Peyer's patch (tissue), 4 donors: ENCODE measurements around the gene PADI2.

Source experiments
- POLR2A ChIP-seq, 2 donors: fragments of 450-650 bp; IDR thresholded peaks; one replicate each; pipeline ENCODE4 v1.5.1; 2017; ENCODE audit warnings: antibody characterized with exemption in 2 of 2, mild to moderate bottlenecking in 2 of 2, moderate library complexity in 2 of 2
- TF ChIP-seq, protein P1 (sequence below), 6 experiments: fragments of 450-650 bp in 4 of 6; fragments of 200-600 bp in 2 of 6; sonication (generic) in 1 of 6; IDR thresholded peaks; one replicate each; pipeline ENCODE4 v1.5.1; 2017 to 2019; ENCODE audit warnings: antibody characterized with exemption in 6 of 6, mild to moderate bottlenecking in 3 of 6, moderate library complexity in 1 of 6

DNA sequence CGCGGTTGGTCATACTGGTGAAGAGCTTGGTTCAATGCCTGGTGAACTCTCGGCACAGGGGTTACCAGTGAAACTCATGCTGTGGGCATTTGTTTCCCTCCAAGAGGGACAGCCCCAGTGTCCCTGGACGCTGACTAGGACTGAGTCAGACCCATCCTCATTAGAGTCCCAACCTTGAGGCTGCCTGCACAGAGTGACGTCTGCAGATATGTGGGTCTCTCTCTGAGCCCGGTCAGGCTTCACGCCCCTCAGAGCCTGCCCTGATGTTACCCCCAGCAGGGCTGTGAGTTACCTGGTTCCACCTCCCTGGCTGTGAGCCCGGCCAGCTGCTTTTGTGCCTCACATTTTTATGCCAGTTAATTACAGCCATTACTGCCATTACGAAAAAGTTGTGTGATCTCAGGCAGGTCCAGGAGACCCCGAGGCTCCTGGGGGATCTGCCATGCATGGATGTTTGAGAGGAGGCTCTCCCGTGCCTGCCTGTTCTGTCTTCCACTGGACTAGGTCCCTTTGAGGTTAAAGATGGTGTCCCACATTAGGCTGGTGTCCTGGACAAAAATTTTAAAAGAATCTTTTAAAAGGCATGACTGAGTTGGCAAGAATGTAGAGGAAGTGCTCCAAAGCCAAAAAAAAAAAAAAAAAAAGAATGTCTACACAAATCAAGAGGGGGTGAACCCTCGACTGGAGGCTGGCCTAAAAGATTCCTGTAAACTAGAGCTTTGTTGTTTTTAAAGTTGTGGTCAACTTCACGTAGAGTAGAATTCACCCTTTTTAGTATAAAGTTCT, 49.0 kb upstream of the PADI2 start:
- TF ChIP-seq, protein P1, sequence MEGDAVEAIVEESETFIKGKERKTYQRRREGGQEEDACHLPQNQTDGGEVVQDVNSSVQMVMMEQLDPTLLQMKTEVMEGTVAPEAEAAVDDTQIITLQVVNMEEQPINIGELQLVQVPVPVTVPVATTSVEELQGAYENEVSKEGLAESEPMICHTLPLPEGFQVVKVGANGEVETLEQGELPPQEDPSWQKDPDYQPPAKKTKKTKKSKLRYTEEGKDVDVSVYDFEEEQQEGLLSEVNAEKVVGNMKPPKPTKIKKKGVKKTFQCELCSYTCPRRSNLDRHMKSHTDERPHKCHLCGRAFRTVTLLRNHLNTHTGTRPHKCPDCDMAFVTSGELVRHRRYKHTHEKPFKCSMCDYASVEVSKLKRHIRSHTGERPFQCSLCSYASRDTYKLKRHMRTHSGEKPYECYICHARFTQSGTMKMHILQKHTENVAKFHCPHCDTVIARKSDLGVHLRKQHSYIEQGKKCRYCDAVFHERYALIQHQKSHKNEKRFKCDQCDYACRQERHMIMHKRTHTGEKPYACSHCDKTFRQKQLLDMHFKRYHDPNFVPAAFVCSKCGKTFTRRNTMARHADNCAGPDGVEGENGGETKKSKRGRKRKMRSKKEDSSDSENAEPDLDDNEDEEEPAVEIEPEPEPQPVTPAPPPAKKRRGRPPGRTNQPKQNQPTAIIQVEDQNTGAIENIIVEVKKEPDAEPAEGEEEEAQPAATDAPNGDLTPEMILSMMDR (IDR thresholded peaks at IDR 0.05), result no peak
- TF ChIP-seq POLR2A (IDR thresholded peaks at IDR 0.05), result no peak
